Endodermal cell (in vitro differentiated cells): Measurements from ENCODE around the gene PSD. TPM values are rescaled to one million over a fixed set of nuclear protein-coding genes. Genes with fewer than 3 reads are reported as not detected.

Experiments
- DNase-seq: peaks from one replicate; pipeline ENCODE4 v3.0.0-alpha.2; 2017
- H3K27ac ChIP-seq: 2 replicates; pipeline ENCODE4 v1.5.1; 2013; ENCODE audit warnings: mild to moderate bottlenecking, low read depth, low read length, moderate library complexity
- H3K27me3 ChIP-seq: 2 replicates; pipeline ENCODE4 v1.6.1; 2013; ENCODE audit warnings: mild to moderate bottlenecking, low read length, moderate library complexity; ENCODE audit not compliant: insufficient read depth, control insufficient read depth, poor library complexity, severe bottlenecking
- H3K36me3 ChIP-seq: 2 replicates; pipeline ENCODE4 v1.7.0; 2013; ENCODE audit warnings: mild to moderate bottlenecking, low read length, moderate library complexity; ENCODE audit not compliant: control insufficient read depth, insufficient read depth
- H3K4me1 ChIP-seq: one replicate; pipeline ENCODE4 v1.7.0; 2013; ENCODE audit warnings: low read length; ENCODE audit not compliant: control insufficient read depth, insufficient read depth
- H3K4me3 ChIP-seq: 2 replicates; pipeline ENCODE4 v1.5.1; 2013; ENCODE audit warnings: mild to moderate bottlenecking, low read length, moderate library complexity
- H3K9ac ChIP-seq: 2 replicates; pipeline ENCODE4 v1.6.1; 2013; ENCODE audit warnings: mild to moderate bottlenecking, low read length, moderate library complexity; ENCODE audit not compliant: poor library complexity, severe bottlenecking; ENCODE audit errors: extremely low read depth
- H3K9me3 ChIP-seq: 2 replicates; pipeline ENCODE4 v1.6.1; 2013; ENCODE audit warnings: mild to moderate bottlenecking, low read length, moderate library complexity; ENCODE audit not compliant: control insufficient read depth
- H3K27ac Mint-ChIP-seq: 2 replicates; pipeline ENCODE4 v1.8.0; 2020; ENCODE audit warnings: mixed read lengths
- H3K27me3 Mint-ChIP-seq: 2 replicates; pipeline ENCODE4 v1.8.0; 2021; ENCODE audit warnings: mild to moderate bottlenecking, mixed read lengths; ENCODE audit not compliant: insufficient read depth
- H3K36me3 Mint-ChIP-seq: 2 replicates; pipeline ENCODE4 v1.8.0; 2020; ENCODE audit warnings: low read depth, mixed read lengths
- H3K4me1 Mint-ChIP-seq: 2 replicates; pipeline ENCODE4 v1.8.0; 2020; ENCODE audit warnings: mixed read lengths
- H3K4me3 Mint-ChIP-seq: 2 replicates; pipeline ENCODE4 v1.8.0; 2020; ENCODE audit warnings: mild to moderate bottlenecking, moderate library complexity, mixed read lengths
- H3K9me3 Mint-ChIP-seq: 2 replicates; pipeline ENCODE4 v1.8.0; 2020; ENCODE audit warnings: mild to moderate bottlenecking, mixed read lengths
- WGBS, 2 experiments: methylation state at CpG; one replicate each; pipeline versions ENCODE4 v1.1.5 to v1.1.7; 2013; ENCODE audit warnings: missing lambda C conversion rate in 2 of 2, mixed read lengths in 1 of 2; ENCODE audit not compliant: insufficient coverage in 1 of 2, insufficient read length in 1 of 2; 5-methylcytosine and 5-hydroxymethylcytosine counted together
- total RNA-seq, 2 donors: library from RNA; stranded (reverse); fragmentation: NEBNext Ultra II Directional in 1 of 2; extraction: Animal tissue kit (Norgen Biotek cat#: 25700) in 1 of 2; gene quantifications; 2 replicates in 1 of 2; 3 replicates in 1 of 2; pipeline ENCODE4 v1.2.1, GENCODE V29; 2021
- TF ChIP-seq, protein P1 (sequence below): fragments of 200-600 bp; sonication (generic); conservative IDR thresholded peaks from 2 replicates; pipeline ENCODE4 v1.5.0; 2021; ENCODE audit warnings: antibody characterized with exemption, mild to moderate bottlenecking

The PSD gene
- total RNA-seq, 2 donors from 2014 or later = 2.8 to 8.3 TPM

DNA sequence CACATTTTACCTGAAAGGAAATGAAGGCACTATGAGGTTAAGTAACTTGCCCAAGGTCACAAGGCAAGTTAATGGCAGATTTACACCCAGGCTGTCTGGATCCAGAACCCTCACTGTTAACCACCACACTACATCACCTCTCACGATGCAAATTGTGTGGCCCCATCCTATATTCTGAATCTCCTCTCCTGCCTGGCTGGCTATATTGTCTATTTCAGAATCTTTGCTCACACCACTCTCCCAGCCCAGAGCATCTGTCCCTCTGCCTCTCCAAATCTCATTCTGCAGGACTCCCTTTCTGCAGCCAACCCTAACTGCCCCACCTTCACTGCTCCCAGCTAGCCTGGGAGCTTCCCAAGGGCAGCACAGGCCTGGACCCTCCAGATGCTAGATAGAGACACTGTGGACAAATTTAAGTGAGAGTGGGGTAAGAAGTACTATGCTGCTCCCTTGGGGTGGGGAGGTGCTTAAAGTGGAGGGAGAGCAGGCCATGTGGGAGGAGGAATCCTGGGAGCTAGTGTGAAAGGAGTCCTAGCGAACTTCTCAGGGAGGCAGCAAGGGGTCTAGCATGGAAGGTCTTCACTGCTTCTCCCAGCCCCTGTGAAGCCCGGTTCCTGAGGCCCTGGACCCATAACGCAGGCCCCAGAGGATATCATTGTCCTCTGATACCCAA, 13.0 kb upstream of the PSD start:
- no peaks in the 10 kb centered on the region for H3K9me3 Mint-ChIP-seq
- Histone ChIP-seq H3K27me3 (peaks cover 31% of the 10 kb centered on the region), H3K36me3 (peaks cover 4% of the 10 kb centered on the region), H3K9me3 (no peaks in the 10 kb centered on the region), H3K27ac (peak overlapping the region; percentile 72), H3K4me1 (peaks cover 9% of the 10 kb centered on the region), H3K4me3 (peak overlapping the region; percentile 97), H3K9ac (peak overlapping the region; percentile 79)
- H3K36me3 Mint-ChIP-seq = peaks cover 2% of the 10 kb centered on the region
- DNase-seq = no peak
- H3K27ac Mint-ChIP-seq = peak overlapping the region; percentile 88
- peak overlapping the region; percentile 88 for H3K4me3 Mint-ChIP-seq
- TF ChIP-seq, protein P1, sequence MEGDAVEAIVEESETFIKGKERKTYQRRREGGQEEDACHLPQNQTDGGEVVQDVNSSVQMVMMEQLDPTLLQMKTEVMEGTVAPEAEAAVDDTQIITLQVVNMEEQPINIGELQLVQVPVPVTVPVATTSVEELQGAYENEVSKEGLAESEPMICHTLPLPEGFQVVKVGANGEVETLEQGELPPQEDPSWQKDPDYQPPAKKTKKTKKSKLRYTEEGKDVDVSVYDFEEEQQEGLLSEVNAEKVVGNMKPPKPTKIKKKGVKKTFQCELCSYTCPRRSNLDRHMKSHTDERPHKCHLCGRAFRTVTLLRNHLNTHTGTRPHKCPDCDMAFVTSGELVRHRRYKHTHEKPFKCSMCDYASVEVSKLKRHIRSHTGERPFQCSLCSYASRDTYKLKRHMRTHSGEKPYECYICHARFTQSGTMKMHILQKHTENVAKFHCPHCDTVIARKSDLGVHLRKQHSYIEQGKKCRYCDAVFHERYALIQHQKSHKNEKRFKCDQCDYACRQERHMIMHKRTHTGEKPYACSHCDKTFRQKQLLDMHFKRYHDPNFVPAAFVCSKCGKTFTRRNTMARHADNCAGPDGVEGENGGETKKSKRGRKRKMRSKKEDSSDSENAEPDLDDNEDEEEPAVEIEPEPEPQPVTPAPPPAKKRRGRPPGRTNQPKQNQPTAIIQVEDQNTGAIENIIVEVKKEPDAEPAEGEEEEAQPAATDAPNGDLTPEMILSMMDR = no peak
- peaks cover 15% of the 10 kb centered on the region for H3K4me1 Mint-ChIP-seq
- peaks cover 45% of the 10 kb centered on the region for H3K27me3 Mint-ChIP-seq
- 35 to 37% methylated on average over 4 of the region's 4 CpGs for WGBS, 2 experiments

GRCh38 chr10:102429468-102429867, 10.9 kb upstream of the PSD start:
- Histone ChIP-seq H3K4me1 (no peaks in the 10 kb centered on the region), H3K9me3 (no peaks in the 10 kb centered on the region), H3K27ac (no peak overlapping the region), H3K4me3 (no peak overlapping the region), H3K27me3 (peaks cover 13% of the 10 kb centered on the region), H3K9ac (no peak overlapping the region), H3K36me3 (peaks cover 7% of the 10 kb centered on the region)
- Mint-ChIP-seq H3K36me3 (peaks cover 5% of the 10 kb centered on the region), H3K27ac (no peak overlapping the region), H3K4me1 (peaks cover 6% of the 10 kb centered on the region), H3K9me3 (no peaks in the 10 kb centered on the region), H3K4me3 (no peak overlapping the region), H3K27me3 (peaks cover 24% of the 10 kb centered on the region)
- TF ChIP-seq, protein P1 = no peak
- DNase-seq = no peak
- WGBS, 2 experiments = 89% methylated on average over 5 to 8 of the region's 8 CpGs

DNA sequence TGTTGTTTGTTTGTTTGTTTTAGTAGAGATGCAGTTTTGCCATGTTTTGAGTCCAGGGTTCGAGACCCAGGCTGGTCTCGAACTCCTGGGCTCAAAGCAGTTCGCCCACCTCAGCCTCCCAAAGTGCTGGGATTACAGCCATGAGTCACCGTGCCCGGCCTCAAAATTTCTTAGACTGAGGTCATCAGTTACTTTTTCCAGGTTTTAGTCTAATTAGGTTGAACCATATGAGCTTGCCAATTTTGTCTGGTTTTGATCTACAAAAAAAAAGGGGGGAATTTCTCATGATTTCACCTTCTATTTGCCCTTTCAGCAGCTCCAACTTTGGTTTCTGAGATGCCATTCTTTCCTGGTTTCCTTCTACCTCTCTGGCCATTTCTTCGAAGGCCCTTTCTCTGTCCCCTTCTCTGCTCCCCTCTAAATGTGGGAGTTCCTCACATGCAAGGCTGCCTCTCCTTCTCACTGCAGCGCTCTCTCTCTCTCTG, 8.3 kb upstream of the PSD start:
- Mint-ChIP-seq H3K4me1 (peaks cover 13% of the 10 kb centered on the region), H3K36me3 (peaks cover 17% of the 10 kb centered on the region), H3K9me3 (no peaks in the 10 kb centered on the region), H3K27ac (no peak overlapping the region), H3K4me3 (no peak overlapping the region), H3K27me3 (peaks cover 7% of the 10 kb centered on the region)
- H3K4me3 ChIP-seq = no peak overlapping the region
- DNase-seq = no peak
- H3K4me1 ChIP-seq = peaks cover 5% of the 10 kb centered on the region
- TF ChIP-seq, protein P1 = no peak
- peaks cover 21% of the 10 kb centered on the region for H3K36me3 ChIP-seq
- H3K27ac ChIP-seq = no peak overlapping the region
- 87 to 90% methylated on average over 7 of the region's 7 CpGs for WGBS, 2 experiments
- H3K9ac ChIP-seq = no peak overlapping the region
- H3K27me3 ChIP-seq = no peaks in the 10 kb centered on the region
- no peaks in the 10 kb centered on the region for H3K9me3 ChIP-seq
